HG03520 (cell line): ENCODE results near the gene ISM1.
A peak's percentile ranks its signal among the peaks of the same experiment; 100 is the strongest.

ENCODE experiments used
- ATAC-seq: cut with Tn5 transposase; IDR thresholded peaks from one replicate; pipeline ENCODE4 v1.9.1; 2021; ENCODE audit warnings: mild to moderate bottlenecking, moderate library complexity; ENCODE audit not compliant: unreplicated experiment

Gene ISM1

GRCh38 chr20:13220904-13221297 lies at the start of gene ISM1:
ISM1 (plus strand) TSS chr20:13221274; CDS start chr20:13221777, 503 bp downstream.
- ATAC-seq = no peak

GRCh38 chr20:13173201-13173600 lies 47.9 kb upstream of the ISM1 start:
- no peak for ATAC-seq

GRCh38 chr20:13174402-13174801 lies 46.7 kb upstream of the ISM1 start:
- ATAC-seq = peak; percentile 43

GRCh38 chr20:13180986-13181889 lies 39.8 kb upstream of the ISM1 start:
- no peak for ATAC-seq

- no peak for ATAC-seq
Observed at GRCh38 chr20:13183005-13183404, 38.1 kb upstream of the ISM1 start.

GRCh38 chr20:13186043-13186774 lies 34.9 kb upstream of the ISM1 start:
- ATAC-seq = no peak

GRCh38 chr20:13187899-13188298 lies 33.2 kb upstream of the ISM1 start:
- ATAC-seq = no peak

GRCh38 chr20:13199279-13199678 lies 21.8 kb upstream of the ISM1 start:
- ATAC-seq = no peak

- no peak for ATAC-seq
Observed at GRCh38 chr20:13200767-13201500, 20.1 kb upstream of the ISM1 start.

GRCh38 chr20:13202565-13202964 lies 18.5 kb upstream of the ISM1 start:
- no peak for ATAC-seq

- ATAC-seq = no peak
Observed at GRCh38 chr20:13205425-13205824, 15.6 kb upstream of the ISM1 start.

- no peak for ATAC-seq
Observed at GRCh38 chr20:13205848-13206434, 15.1 kb upstream of the ISM1 start.

- ATAC-seq = no peak
Observed at GRCh38 chr20:13207016-13207415, 14.1 kb upstream of the ISM1 start.

- ATAC-seq = no peak
Observed at GRCh38 chr20:13211956-13212618, 9.0 kb upstream of the ISM1 start.

- no peak for ATAC-seq
Observed at GRCh38 chr20:13212750-13213149, 8.3 kb upstream of the ISM1 start.

- no peak for ATAC-seq
Observed at GRCh38 chr20:13213335-13213734, 7.7 kb upstream of the ISM1 start.

GRCh38 chr20:13216533-13216932 lies 4.5 kb upstream of the ISM1 start:
- no peak for ATAC-seq

GRCh38 chr20:13219327-13220193 lies 1.5 kb upstream of the ISM1 start:
- no peak for ATAC-seq

GRCh38 chr20:13220194-13220903 lies 725 bp upstream of the ISM1 start:
- no peak for ATAC-seq
